ENCODE results near the gene TRUB1.
"Not testable (repeated sequence)": the region's sequence is repeated elsewhere in the genome, so short reads cannot be mapped to it uniquely, and the experiment has no call there.

TRUB1 gene

GRCh38 chr10:114937962-114938855 lies at the start of gene TRUB1:
TSS of gene TRUB1 (plus strand) at chr10:114938195. CDS start at chr10:114938254, 59 bp downstream.
- DNase-seq = peak; percentile 92

GRCh38 chr10:114893251-114893650 lies 44.7 kb upstream of the TRUB1 start:
- no peak for DNase-seq

DNA sequence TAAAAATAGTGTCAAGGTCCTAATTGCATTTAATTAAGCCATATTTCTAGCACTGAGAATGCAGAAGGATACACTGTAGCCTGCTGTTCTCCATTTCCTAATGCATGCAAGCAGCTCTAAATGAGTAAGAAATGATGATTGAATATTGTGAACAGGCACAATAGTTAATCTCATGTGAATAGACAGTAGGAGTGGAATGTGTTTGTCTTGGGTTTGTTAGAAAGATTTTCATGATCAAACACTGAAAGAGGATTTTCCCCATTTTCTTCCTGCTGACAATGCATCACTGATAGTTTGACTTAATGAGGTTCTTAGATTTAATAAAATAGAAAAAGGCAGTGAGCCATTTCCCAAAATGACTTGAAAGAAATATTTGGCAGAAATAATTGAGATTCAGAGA lies 43.1 kb upstream of the TRUB1 start:
- DNase-seq = no peak

DNA sequence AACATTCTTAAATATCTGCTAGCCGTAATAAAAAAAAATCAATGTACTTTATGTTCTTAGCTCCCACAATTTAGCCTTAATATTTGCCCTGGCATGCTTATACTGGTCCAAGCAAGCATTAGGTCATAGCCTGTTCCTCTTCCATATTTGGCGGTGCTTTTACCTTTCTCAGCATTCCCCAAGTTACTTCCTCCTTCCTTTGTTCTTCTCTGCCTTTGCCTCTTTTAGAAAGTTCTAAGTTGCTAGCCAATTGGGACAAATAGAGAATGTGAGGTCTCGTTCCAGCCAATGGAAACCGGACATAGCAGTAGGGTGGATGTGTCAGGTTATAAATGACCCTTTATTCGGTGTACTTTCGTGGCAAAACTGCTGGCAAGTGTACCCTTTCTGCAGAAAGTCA lies 41.0 kb upstream of the TRUB1 start:
- not testable (repeated sequence) for DNase-seq

DNA sequence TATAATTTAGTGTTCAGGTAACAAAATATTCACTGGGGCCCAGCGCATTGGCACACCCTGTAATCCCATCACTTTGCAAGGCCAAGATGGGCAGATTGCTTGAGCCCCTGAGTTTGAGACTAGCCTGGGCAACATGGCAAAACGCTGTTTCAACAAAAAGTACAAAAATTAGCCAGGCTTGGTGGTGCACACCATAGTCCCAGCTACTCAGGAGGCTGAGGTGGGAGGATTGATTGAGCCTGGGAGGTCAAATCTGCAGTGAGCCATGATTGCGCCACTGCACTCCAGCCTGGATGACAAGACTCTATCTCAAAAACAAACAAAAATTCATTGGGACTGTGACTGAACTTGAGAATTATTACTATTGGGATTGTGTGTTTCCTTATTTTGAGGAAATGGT lies 40.4 kb upstream of the TRUB1 start:
- no peak for DNase-seq

DNA sequence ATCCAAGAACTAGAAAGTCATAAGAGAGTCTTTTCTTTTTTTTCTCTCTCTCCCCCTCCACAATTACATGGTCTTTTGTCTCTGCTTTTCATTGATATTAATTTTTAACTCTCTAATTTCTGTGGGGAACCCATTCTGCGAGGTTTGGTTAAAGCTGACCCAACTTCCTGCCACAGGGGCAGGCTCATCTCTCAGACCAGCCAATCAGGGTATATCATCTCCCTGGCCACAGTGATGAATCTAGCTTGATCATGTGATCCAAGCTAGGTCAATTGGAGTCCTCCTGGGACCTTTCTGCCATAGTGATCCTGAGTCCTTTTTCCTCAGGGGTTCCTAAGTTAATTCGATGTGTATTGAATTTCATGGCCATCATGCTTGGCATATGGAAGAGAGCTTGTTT lies 38.0 kb upstream of the TRUB1 start:
- no peak for DNase-seq

- DNase-seq = no peak
Observed at GRCh38 chr10:114900658-114901057, 37.3 kb upstream of the TRUB1 start.

DNA sequence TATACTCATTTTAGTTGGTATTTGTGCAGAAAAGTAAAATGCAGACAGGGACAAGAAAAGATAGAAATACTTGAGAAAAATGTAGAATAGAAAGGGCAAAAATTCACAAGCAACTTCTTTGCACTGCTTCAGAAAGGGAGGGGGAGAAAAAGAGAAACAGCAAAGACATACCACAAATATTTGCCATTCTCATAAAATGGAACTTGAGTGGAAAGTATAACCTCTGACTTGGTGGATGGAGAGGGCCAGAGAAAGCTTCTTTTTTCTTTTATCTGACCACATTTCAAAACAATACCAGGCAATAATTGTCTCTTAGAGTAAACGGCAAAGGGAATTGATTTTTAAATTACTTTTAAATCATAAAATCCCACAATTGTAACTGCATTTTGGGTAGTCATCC lies 35.8 kb upstream of the TRUB1 start:
- DNase-seq = no peak

DNA sequence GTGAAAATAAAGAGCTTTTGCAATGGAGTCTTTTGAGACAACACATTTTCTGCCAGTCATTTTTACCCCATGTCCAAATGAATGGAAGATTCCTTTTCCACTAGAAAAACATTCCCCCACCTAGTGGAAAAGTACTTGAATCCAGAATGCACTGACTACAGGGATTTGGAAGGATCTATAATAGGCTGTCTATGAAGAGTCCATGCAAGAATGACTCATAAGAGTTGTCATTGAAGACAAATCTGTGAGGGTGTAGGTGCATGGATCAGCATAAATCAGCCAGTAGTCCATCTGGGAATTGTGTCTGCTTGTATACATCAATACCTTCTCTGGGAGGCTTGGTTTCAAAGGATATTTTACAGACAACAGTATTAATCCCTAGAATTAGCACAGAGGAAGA lies 32.5 kb upstream of the TRUB1 start:
- no peak for DNase-seq

GRCh38 chr10:114906981-114907380 lies 31.0 kb upstream of the TRUB1 start:
- DNase-seq = no peak

DNA sequence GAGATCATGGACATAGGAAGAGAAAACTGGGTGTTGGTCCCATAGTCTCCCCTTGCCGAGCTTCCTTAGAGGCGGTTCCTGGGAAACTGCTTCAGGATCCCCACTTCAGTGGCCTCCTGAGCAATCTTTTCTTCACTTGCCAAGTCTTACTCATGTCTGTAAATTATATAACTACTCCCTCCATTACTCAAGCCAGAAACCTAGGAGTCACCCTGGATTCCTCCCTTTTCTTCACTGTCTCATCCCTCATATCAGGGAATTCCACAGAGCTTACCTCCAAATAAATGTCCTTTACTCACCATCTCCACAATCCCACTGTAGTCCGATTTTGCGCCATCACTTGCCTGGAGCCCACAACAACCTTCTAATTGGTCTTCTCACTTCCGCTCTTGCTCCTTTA lies 29.1 kb upstream of the TRUB1 start:
- no peak for DNase-seq

- no peak for DNase-seq
Observed at GRCh38 chr10:114911052-114911711, 26.8 kb upstream of the TRUB1 start.

DNA sequence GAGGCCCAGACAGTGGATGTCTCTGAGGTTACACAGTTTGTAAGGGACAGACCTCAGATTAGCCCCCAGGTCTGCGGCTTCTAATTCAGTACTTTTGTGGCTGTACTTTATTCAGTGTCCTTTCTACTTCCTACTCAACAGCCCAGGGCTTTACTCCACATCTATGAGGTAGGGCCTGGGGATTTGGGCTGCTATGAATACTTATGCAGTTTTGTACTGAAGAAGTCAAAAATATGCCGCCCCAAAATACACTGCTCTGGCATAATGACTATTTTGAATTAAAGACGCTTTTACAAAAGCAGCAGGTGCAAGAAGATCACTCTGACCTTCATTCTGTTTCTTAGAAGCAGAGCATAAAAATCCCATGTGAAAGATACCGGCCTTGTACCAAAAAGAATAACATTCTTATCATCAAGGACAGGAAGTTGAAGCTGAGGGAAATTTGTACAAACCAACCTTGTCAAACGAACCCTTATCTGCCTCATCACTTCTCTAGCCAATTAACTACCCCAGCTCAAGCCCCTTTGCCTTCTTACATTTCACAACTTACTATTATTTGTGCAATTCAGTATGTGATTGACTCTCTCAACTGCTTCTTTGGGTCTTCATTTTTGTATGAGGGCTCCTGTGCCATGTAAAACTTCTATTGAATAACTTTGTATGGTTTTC lies 26.1 kb upstream of the TRUB1 start:
- no peak for DNase-seq

DNA sequence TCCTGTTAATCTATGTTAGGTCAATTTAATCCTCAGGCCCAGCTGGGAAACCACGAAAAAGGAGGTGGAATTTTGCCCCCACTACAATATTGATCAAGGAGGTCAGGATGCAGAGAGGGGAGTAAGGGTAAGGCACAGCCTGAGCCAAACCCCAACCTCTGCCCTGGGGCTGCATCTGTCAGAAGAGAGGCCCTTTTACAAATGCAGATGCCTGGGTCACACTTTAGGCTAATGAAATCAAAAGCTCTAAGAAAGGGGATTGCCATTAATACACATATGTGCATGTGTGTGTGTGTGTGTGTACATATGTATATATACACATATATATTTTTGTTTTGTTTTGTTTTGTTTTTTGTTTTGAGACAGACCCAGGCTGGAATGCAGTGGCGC lies 25.5 kb upstream of the TRUB1 start:
- no peak for DNase-seq

DNA sequence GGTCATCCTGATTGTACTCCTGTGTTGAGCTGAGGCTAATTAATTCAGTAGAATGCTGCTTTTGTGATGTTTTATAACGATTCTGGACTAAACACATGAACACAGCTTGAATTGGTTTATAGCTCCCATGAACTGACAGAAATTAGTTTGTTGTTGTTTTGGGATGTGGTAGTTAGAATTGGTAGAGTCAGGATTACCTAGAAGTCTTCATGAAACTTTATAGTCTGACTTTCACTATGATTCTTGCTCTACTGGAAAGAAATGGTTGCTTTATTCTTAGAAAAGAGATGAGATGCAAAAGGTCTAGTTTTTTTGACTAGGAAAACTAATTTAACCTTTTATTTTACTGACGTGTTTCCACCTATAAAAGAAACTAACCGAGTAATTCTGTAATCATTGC lies 23.4 kb upstream of the TRUB1 start:
- no peak for DNase-seq

- DNase-seq = no peak
Observed at GRCh38 chr10:114915294-114915693, 22.7 kb upstream of the TRUB1 start.

DNA sequence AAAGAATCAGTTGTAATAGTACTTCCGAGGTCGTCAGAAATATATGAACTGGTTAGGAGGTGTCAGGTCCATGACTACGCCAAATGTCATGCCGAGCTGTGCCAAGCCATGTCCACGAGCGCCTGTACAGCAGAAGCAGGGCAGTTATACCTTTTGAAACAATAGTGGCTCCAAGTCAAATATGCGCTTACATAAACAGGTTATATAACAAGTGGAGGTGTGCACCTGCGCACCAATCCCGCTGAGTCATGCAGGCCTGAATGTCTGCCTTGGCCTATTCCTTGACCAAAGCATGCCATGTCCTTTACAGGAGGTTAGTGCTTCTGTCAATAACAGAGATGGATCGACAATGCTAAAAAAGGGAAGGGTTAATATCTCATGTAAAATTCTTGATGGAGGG lies 21.3 kb upstream of the TRUB1 start:
- DNase-seq = no peak

DNA sequence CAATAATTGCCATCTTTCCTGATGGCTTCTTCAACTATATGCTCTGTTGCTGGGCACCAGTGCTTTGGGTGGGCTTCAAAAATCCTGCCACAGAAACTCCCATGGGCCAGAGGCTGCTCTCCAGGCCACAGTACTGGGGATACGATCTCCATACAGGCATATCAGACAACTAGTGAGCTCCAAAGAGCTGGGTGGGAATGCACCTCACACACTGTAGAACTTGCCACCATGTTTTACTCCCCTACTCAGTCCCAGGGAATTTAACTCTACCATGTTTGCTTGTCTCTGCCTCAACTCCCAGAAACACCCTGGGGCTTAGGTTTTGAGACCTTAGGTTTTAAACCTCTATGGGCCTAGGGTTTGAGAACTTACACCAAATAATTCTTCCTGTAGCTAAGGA lies 20.5 kb upstream of the TRUB1 start:
- no peak for DNase-seq

DNA sequence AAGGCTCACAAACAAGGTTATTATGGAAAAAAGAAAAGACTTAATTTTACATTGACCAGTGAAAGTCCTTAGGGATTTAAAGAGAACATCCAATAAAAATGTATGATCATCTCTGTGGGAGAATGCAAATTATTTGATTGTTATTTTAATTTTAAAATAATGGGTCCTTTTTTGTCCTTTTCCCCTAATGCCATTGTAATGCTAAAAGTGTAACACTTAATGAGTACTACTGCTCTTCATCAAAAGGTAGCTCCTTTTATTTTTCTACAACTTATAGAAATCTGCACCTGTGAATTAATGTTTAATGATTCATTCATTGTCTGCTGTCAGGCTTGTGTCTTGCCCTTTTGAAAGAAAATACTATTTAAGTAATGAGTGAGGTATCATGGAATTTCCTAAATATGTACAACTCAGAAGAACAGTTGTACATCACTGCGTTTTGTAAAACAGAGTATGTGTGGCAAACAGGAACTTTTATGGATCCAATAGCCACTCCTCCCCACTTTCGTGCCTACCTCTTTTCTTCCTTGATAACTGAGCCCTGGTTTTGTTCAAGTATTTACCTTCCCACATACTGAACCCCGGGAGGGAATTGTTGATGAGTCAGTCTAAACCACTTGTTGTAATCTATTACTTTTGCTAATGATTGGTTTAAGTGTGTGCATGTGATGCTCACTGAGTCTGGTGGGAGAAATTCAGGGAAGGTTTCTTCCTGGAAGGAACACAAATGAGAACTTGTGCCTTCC lies 19.9 kb upstream of the TRUB1 start:
- DNase-seq = no peak

DNA sequence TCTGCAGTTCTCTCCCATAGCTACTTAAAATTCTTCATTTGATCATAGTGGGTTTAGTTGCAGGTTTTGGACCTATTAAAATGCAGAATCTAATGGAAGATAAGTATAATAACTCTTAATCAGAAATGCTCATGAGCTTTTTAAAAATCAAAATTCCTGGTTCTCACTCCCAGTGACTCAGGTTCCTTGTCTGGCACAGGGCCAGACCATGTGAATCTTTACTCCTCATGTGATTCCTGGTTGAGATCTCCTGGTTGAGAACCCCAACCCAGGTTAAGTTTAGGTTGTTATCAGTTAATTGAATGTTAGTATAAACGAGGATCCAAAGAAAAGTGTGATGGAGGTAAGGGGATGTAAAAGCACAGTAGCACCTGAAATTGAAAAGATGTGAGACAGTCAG lies 17.5 kb upstream of the TRUB1 start:
- no peak for DNase-seq

GRCh38 chr10:114922003-114922402 lies 16.0 kb upstream of the TRUB1 start:
- DNase-seq = no peak

DNA sequence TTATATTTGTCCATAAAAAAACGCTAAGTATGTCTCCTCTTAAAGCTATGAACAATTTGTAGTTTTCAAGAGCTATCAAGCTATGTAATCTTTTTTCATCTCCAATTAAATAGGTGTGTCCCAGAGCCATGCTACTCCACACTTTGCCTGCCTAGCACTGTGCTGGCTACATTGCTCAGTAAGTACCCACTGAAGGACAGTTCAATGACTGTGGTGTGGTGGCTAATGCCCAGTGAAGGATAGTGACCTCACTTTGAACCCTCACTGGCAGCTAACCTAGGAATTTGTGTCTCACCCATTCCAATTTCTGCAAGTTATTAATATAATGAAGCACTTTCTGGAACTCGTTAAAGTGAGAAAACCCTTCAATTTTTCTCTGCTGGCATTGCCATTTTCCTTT lies 14.4 kb upstream of the TRUB1 start:
- DNase-seq = no peak

Measured in stimulated activated CD4-positive, alpha-beta T cell treated with anti-CD3 and anti-CD28 coated beads, Interleukin-1b, Interleukin-23, amount 100 ng/mL, for 48 hours (primary cell).